Peyer's patch (tissue), 4 donors: Measurements from ENCODE around the gene PTPN12.

Source experiments
- CTCF ChIP-seq, 6 experiments: fragments of 450-650 bp in 4 of 6; fragments of 200-600 bp in 2 of 6; sonication (generic) in 1 of 6; IDR thresholded peaks; one replicate each; pipeline ENCODE4 v1.5.1; 2017 to 2019; ENCODE audit warnings: antibody characterized with exemption in 6 of 6, mild to moderate bottlenecking in 3 of 6, moderate library complexity in 1 of 6
- POLR2A ChIP-seq, 2 donors: fragments of 450-650 bp; IDR thresholded peaks; one replicate each; pipeline ENCODE4 v1.5.1; 2017; ENCODE audit warnings: antibody characterized with exemption in 2 of 2, mild to moderate bottlenecking in 2 of 2, moderate library complexity in 2 of 2

- TF ChIP-seq CTCF (IDR thresholded peaks at IDR 0.05) (no peak), POLR2A (IDR thresholded peaks at IDR 0.05) (no peak)
Measured at GRCh38 chr7:77497079-77497478, 40.0 kb upstream of the PTPN12 start.
